Panc1 (cell line): ENCODE measurements around the gene IHH. TPM values are rescaled to one million over a fixed set of nuclear protein-coding genes. Genes with fewer than 3 reads are reported as not detected.

Experiments
- ATAC-seq: fragments of 200-7000 bp; cut with Tn5 transposase; 2 replicates; pipeline ENCODE4 v1.9.1; 2020; ENCODE audit warnings: mild to moderate bottlenecking, moderate library complexity
- BruUV-seq: library from RNA; stranded (reverse); fragments of 400-500 nt; replicated peaks from 2 replicates; lab custom pipeline; 2021; lab: Mats Ljungman, UMichigan
- CTCF ChIA-PET: fragments of 300-600 bp; sonication (Branson Sonifier 250); formaldehyde crosslinking; loops from one replicate; lab custom pipeline; 2022; ENCODE audit warnings: antibody characterized with exemption; lab: Charles Lee
- POLR2A ChIA-PET: fragments of 300-600 bp; sonication (Branson Sonifier 250); formaldehyde crosslinking; loops from one replicate; lab custom pipeline; 2022; ENCODE audit warnings: antibody characterized with exemption; lab: Charles Lee
- DNase-seq: peaks from one replicate; pipeline ENCODE4 v3.0.0-alpha.2; 2010; ENCODE audit warnings: low read depth, low spot score
- H3K27ac ChIP-seq: 2 replicates; pipeline ENCODE4 v1.5.1; 2011; ENCODE audit warnings: mild to moderate bottlenecking, low read length, inconsistent platforms
- H3K27me3 ChIP-seq: fragments of 200-500 bp; sonication (Bioruptor generic); 2 replicates; pipeline ENCODE4 v1.6.0; 2014; ENCODE audit warnings: low read length, inconsistent platforms; ENCODE audit not compliant: control insufficient read depth, insufficient read depth
- H3K36me3 ChIP-seq: fragments of 200-500 bp; sonication (Bioruptor generic); 2 replicates; pipeline ENCODE4 v1.5.1; 2014; ENCODE audit warnings: inconsistent platforms, mild to moderate bottlenecking, low read length, moderate library complexity; ENCODE audit not compliant: control insufficient read depth, insufficient read depth
- H3K4me1 ChIP-seq: 2 replicates; pipeline ENCODE4 v1.5.1; 2011; ENCODE audit warnings: inconsistent platforms, mild to moderate bottlenecking, low read length, moderate library complexity; ENCODE audit not compliant: control insufficient read depth, insufficient read depth
- H3K4me3 ChIP-seq, 2 experiments: 2 replicates each; pipeline ENCODE4 v1.5.1; 2011 to 2012; ENCODE audit warnings: low read depth in 2 of 2, low read length in 2 of 2, mild to moderate bottlenecking in 2 of 2, inconsistent platforms in 1 of 2, moderate library complexity in 1 of 2
- H3K9me3 ChIP-seq: fragments of 200-500 bp; sonication (Bioruptor generic); 2 replicates; pipeline ENCODE4 v1.5.1; 2014; ENCODE audit warnings: low read depth, mild to moderate bottlenecking, inconsistent platforms, low read length, moderate library complexity; ENCODE audit not compliant: control insufficient read depth, insufficient read depth
- CTCF ChIP-seq: fragments of 450-650 bp; IDR thresholded peaks from 2 replicates; pipeline ENCODE4 v1.5.1; 2017; ENCODE audit warnings: mild to moderate bottlenecking
- POLR2AphosphoS5 ChIP-seq: IDR thresholded peaks from 2 replicates; pipeline ENCODE4 v1.6.1; 2012; ENCODE audit warnings: mild to moderate bottlenecking, low read depth, low read length, moderate library complexity
- SIN3A ChIP-seq: IDR thresholded peaks from 2 replicates; pipeline ENCODE4 v1.6.1; 2012; ENCODE audit warnings: low read depth, mild to moderate bottlenecking, low read length, moderate library complexity, borderline replicate concordance; ENCODE audit not compliant: insufficient read depth
- TCF7L2 ChIP-seq: IDR thresholded peaks from 2 replicates; pipeline ENCODE4 v1.6.1; 2011; ENCODE audit warnings: mild to moderate bottlenecking, low read depth, low read length, inconsistent platforms
- in situ Hi-C: cut with HindIII; loops from 2 replicates; pipeline ENCODE4 v1.10.0; 2016; ENCODE audit warnings: low sequenced_read_pairs, low pct_unique_long_range_greater_than_20kb
- intact Hi-C: fragments of 100-400 bp; cut with micrococcal nuclease; formaldehyde crosslinking; loops from one replicate; pipeline ENCODE4 v1.10.0; 2022; ENCODE audit not compliant: unreplicated experiment
- total RNA-seq: library from RNA; stranded (reverse); gene quantifications from one replicate; pipeline ENCODE4 v1.2.1, GENCODE V29; 2021; ENCODE audit not compliant: unreplicated experiment
- TF ChIP-seq, protein P1 (sequence below), 2 experiments: IDR thresholded peaks; 2 replicates each; pipeline ENCODE4 v1.6.1; 2011 to 2012; ENCODE audit warnings: low read depth in 2 of 2, control low read depth in 1 of 2, low read length in 1 of 2, mild to moderate bottlenecking in 1 of 2, moderate library complexity in 1 of 2; ENCODE audit not compliant: insufficient read depth in 1 of 2

IHH gene
- total RNA-seq, 1 experiment from 2014 or later, result 0.23 TPM

- Histone ChIP-seq H3K27ac (no peak overlapping the region), H3K27me3 (peaks cover 23% of the 10 kb centered on the region), H3K4me1 (no peaks in the 10 kb centered on the region), H3K36me3 (no peaks in the 10 kb centered on the region), H3K9me3 (no peaks in the 10 kb centered on the region), H3K4me3 (no peak overlapping the region)
- TF ChIP-seq POLR2AphosphoS5, result no peak
- TF ChIP-seq TCF7L2, result no peak
- no peak for TF ChIP-seq SIN3A
- TF ChIP-seq, protein P1, sequence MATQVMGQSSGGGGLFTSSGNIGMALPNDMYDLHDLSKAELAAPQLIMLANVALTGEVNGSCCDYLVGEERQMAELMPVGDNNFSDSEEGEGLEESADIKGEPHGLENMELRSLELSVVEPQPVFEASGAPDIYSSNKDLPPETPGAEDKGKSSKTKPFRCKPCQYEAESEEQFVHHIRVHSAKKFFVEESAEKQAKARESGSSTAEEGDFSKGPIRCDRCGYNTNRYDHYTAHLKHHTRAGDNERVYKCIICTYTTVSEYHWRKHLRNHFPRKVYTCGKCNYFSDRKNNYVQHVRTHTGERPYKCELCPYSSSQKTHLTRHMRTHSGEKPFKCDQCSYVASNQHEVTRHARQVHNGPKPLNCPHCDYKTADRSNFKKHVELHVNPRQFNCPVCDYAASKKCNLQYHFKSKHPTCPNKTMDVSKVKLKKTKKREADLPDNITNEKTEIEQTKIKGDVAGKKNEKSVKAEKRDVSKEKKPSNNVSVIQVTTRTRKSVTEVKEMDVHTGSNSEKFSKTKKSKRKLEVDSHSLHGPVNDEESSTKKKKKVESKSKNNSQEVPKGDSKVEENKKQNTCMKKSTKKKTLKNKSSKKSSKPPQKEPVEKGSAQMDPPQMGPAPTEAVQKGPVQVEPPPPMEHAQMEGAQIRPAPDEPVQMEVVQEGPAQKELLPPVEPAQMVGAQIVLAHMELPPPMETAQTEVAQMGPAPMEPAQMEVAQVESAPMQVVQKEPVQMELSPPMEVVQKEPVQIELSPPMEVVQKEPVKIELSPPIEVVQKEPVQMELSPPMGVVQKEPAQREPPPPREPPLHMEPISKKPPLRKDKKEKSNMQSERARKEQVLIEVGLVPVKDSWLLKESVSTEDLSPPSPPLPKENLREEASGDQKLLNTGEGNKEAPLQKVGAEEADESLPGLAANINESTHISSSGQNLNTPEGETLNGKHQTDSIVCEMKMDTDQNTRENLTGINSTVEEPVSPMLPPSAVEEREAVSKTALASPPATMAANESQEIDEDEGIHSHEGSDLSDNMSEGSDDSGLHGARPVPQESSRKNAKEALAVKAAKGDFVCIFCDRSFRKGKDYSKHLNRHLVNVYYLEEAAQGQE (IDR thresholded peaks at IDR 0.05; ENCODE audit: insufficient read depth in 1 of 2, low read depth in 2 of 2, low read length in 1 of 2), result no peak
- no peak for TF ChIP-seq CTCF
- DNase-seq (no peak), ATAC-seq (no peak)
- intact Hi-C loops (no loop called here), in situ Hi-C loops (no loop called here)
- BruUV-seq, result no TSS peak
- ChIA-PET CTCF (interaction anchor here (0.7 to 2.6 kb wide), 2 partner anchors 13 to 172 kb away, joined by 5 to 21 read pairs; no protein-coding TSS in a partner anchor), POLR2A (no interaction called here)
Observed at GRCh38 chr2:219042750-219043149, 18.0 kb downstream of the IHH start.

- TF ChIP-seq, protein P1 (IDR thresholded peaks at IDR 0.05; ENCODE audit: insufficient read depth in 1 of 2, low read depth in 2 of 2, low read length in 1 of 2), result no peak
- TF ChIP-seq SIN3A (no peak), CTCF (no peak), TCF7L2 (no peak), POLR2AphosphoS5 (no peak)
- ChIA-PET CTCF (interaction anchor here (2.6 kb wide), 1 partner anchor 12 kb away, joined by 21 read pairs; no protein-coding TSS in a partner anchor), POLR2A (no interaction called here)
- Histone ChIP-seq H3K36me3 (no peaks in the 10 kb centered on the region), H3K27ac (no peak overlapping the region), H3K4me3 (no peak overlapping the region), H3K4me1 (no peaks in the 10 kb centered on the region), H3K9me3 (no peaks in the 10 kb centered on the region), H3K27me3 (peaks cover 21% of the 10 kb centered on the region)
- in situ Hi-C loops (no loop called here), intact Hi-C loops (no loop called here)
- no TSS peak for BruUV-seq
- DNase-seq (no peak), ATAC-seq (no peak)
Observed at GRCh38 chr2:219042157-219042556, 18.6 kb downstream of the IHH start.
